Activated naive CD4-positive, alpha-beta T cell treated with anti-CD3 and anti-CD28 coated beads for 36 hours (primary cell): ENCODE results near the gene TNNI3K. TPM values are rescaled to one million over a fixed set of nuclear protein-coding genes. Genes with fewer than 3 reads are reported as not detected.

Source experiments
- CTCF ChIA-PET: fragments of 350-600 bp; sonication (Branson Sonifier 250); formaldehyde crosslinking; loops from one replicate; lab custom pipeline; 2021; ENCODE audit warnings: antibody characterized with exemption; lab: Charles Lee
- DNase-seq: peaks from one replicate; pipeline ENCODE4 v3.0.0-alpha.2; 2020
- H3K27ac Mint-ChIP-seq: one replicate; pipeline ENCODE4 v1.8.0; 2021; ENCODE audit warnings: mild to moderate bottlenecking, mixed read lengths
- H3K27me3 Mint-ChIP-seq: one replicate; pipeline ENCODE4 v1.8.0; 2021; ENCODE audit warnings: low read depth, mixed read lengths
- H3K36me3 Mint-ChIP-seq: one replicate; pipeline ENCODE4 v1.8.0; 2021; ENCODE audit warnings: low read depth, mixed read lengths
- H3K4me1 Mint-ChIP-seq: one replicate; pipeline ENCODE4 v1.8.0; 2021; ENCODE audit warnings: low read depth, mixed read lengths
- H3K4me3 Mint-ChIP-seq: one replicate; pipeline ENCODE4 v1.8.0; 2021; ENCODE audit warnings: mild to moderate bottlenecking, moderate library complexity, mixed read lengths
- H3K9me3 Mint-ChIP-seq: one replicate; pipeline ENCODE4 v1.8.0; 2021; ENCODE audit warnings: mixed read lengths
- intact Hi-C: fragments of 100-400 bp; cut with micrococcal nuclease; formaldehyde crosslinking; loops from one replicate; pipeline ENCODE4 v1.15.1; 2023
- total RNA-seq, 2 experiments: library from RNA; stranded (reverse); gene quantifications; one replicate each; pipeline ENCODE4 v1.2.3, GENCODE V29; 2021

The TNNI3K gene
- total RNA-seq, 2 experiments from 2014 or later = 0.40 TPM; not detected in 1

- H3K36me3 Mint-ChIP-seq = no peaks in the 10 kb centered on the region
- CTCF ChIA-PET = no interaction called here
- no peak overlapping the region for H3K4me3 Mint-ChIP-seq
- intact Hi-C loops = no loop called here
- no peak for DNase-seq
- H3K4me1 Mint-ChIP-seq = no peaks in the 10 kb centered on the region
- no peak overlapping the region for H3K27ac Mint-ChIP-seq
- no peaks in the 10 kb centered on the region for H3K9me3 Mint-ChIP-seq
- no peaks in the 10 kb centered on the region for H3K27me3 Mint-ChIP-seq
Observed at GRCh38 chr1:74430342-74430934, 195.3 kb downstream of the TNNI3K start.

- DNase-seq = no peak
- intact Hi-C loops = no loop called here
Observed at GRCh38 chr1:74431531-74431930, 196.3 kb downstream of the TNNI3K start.

GRCh38 chr1:74432325-74432724 is 197.1 kb downstream of the TNNI3K start:
- CTCF ChIA-PET = no interaction called here
- no peak for DNase-seq
- H3K4me3 Mint-ChIP-seq = no peak overlapping the region
- no peaks in the 10 kb centered on the region for H3K27me3 Mint-ChIP-seq
- H3K4me1 Mint-ChIP-seq = no peaks in the 10 kb centered on the region
- H3K9me3 Mint-ChIP-seq = no peaks in the 10 kb centered on the region
- intact Hi-C loops = no loop called here
- H3K36me3 Mint-ChIP-seq = no peaks in the 10 kb centered on the region
- no peak overlapping the region for H3K27ac Mint-ChIP-seq

More at GRCh38 chr1:74431531-74431930, 196.3 kb downstream of the TNNI3K start:
- no peaks in the 10 kb centered on the region for H3K27me3 Mint-ChIP-seq
- H3K4me1 Mint-ChIP-seq = no peaks in the 10 kb centered on the region
- no peak overlapping the region for H3K4me3 Mint-ChIP-seq
- no peaks in the 10 kb centered on the region for H3K36me3 Mint-ChIP-seq
- CTCF ChIA-PET = no interaction called here
- H3K27ac Mint-ChIP-seq = no peak overlapping the region
- no peaks in the 10 kb centered on the region for H3K9me3 Mint-ChIP-seq

DNA sequence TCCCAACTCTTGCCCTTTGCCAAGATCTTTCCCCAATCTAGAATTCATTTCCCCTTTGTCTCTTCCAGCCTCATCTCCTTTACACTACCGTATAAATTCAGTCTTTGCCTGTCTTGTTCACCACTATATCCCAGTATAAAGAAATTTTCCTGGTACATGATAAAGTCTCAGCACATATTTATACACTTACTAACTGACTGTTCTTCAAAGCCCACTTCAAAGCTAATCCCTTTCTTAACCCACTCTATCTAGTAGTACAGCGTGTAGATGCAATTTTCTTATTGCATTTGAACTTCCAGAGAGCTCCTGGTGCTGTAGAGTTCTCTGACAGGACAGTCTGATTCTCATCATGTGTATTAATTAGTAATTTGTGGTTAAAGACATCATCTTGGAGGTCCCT is 199.1 kb downstream of the TNNI3K start:
- intact Hi-C loops = no loop called here
- DNase-seq = no peak
- Mint-ChIP-seq H3K27ac (no peak overlapping the region), H3K4me3 (no peak overlapping the region), H3K9me3 (no peaks in the 10 kb centered on the region), H3K36me3 (no peaks in the 10 kb centered on the region), H3K4me1 (no peaks in the 10 kb centered on the region), H3K27me3 (no peaks in the 10 kb centered on the region)
- CTCF ChIA-PET = no interaction called here

- intact Hi-C loops = no loop called here
- H3K27ac Mint-ChIP-seq = no peak overlapping the region
- no peaks in the 10 kb centered on the region for H3K36me3 Mint-ChIP-seq
- H3K9me3 Mint-ChIP-seq = no peaks in the 10 kb centered on the region
- H3K27me3 Mint-ChIP-seq = no peaks in the 10 kb centered on the region
- no peak overlapping the region for H3K4me3 Mint-ChIP-seq
- H3K4me1 Mint-ChIP-seq = no peaks in the 10 kb centered on the region
- no peak for DNase-seq
- CTCF ChIA-PET = no interaction called here
Observed at GRCh38 chr1:74436078-74436477, 200.9 kb downstream of the TNNI3K start.

GRCh38 chr1:74437035-74437434 is 201.8 kb downstream of the TNNI3K start:
- Mint-ChIP-seq H3K4me1 (no peaks in the 10 kb centered on the region), H3K27me3 (no peaks in the 10 kb centered on the region), H3K36me3 (no peaks in the 10 kb centered on the region), H3K9me3 (no peaks in the 10 kb centered on the region), H3K4me3 (no peak overlapping the region), H3K27ac (no peak overlapping the region)
- DNase-seq = no peak
- intact Hi-C loops = no loop called here
- CTCF ChIA-PET = interaction anchor here (1.0 kb wide), 1 partner anchor 66 kb away, joined by 3 read pairs; no protein-coding TSS in a partner anchor

- Mint-ChIP-seq H3K27me3 (no peaks in the 10 kb centered on the region), H3K36me3 (peaks cover 1% of the 10 kb centered on the region)
Observed at GRCh38 chr1:74452035-74452434, 216.8 kb downstream of the TNNI3K start.

GRCh38 chr1:74453277-74453676 is 218.1 kb downstream of the TNNI3K start:
- Mint-ChIP-seq H3K36me3 (peaks cover 1% of the 10 kb centered on the region), H3K27ac (no peak overlapping the region), H3K27me3 (no peaks in the 10 kb centered on the region), H3K4me3 (no peak overlapping the region), H3K9me3 (peaks cover 3% of the 10 kb centered on the region), H3K4me1 (no peaks in the 10 kb centered on the region)
- no peak for DNase-seq
- intact Hi-C loops = no loop called here
- CTCF ChIA-PET = no interaction called here

More at GRCh38 chr1:74452035-74452434, 216.8 kb downstream of the TNNI3K start:
- intact Hi-C loops = no loop called here
- H3K4me3 Mint-ChIP-seq = no peak overlapping the region
- H3K27ac Mint-ChIP-seq = no peak overlapping the region
- no peaks in the 10 kb centered on the region for H3K4me1 Mint-ChIP-seq
- CTCF ChIA-PET = no interaction called here
- H3K9me3 Mint-ChIP-seq = peaks cover 3% of the 10 kb centered on the region
- DNase-seq = no peak

DNA sequence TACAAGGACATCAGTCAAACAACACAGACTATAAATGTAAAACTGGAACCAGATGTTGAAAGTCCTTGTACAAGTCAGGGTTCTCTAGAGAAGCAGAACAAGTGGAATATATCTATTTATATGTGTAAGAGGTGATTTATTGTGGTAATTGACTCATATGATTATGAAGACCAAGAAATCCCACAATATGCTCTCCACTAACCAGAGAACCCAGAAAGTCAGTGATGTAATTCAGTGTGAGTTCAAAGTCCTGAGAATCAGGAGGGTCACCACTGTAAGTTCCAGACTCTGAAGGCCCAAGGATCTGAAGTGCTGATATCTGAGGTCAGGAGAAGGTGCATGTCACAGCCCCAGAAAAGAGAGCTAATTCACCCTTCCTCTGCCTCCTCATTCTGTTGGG is 220.2 kb downstream of the TNNI3K start:
- Mint-ChIP-seq H3K27me3 (no peaks in the 10 kb centered on the region), H3K36me3 (peaks cover 1% of the 10 kb centered on the region), H3K4me1 (no peaks in the 10 kb centered on the region)

GRCh38 chr1:74457253-74457652 is 222.1 kb downstream of the TNNI3K start:
- intact Hi-C loops = no loop called here
- CTCF ChIA-PET = no interaction called here
- no peaks in the 10 kb centered on the region for H3K9me3 Mint-ChIP-seq
- no peak overlapping the region for H3K27ac Mint-ChIP-seq
- H3K4me3 Mint-ChIP-seq = no peak overlapping the region
- H3K27me3 Mint-ChIP-seq = no peaks in the 10 kb centered on the region
- no peaks in the 10 kb centered on the region for H3K4me1 Mint-ChIP-seq
- H3K36me3 Mint-ChIP-seq = no peaks in the 10 kb centered on the region
- DNase-seq = no peak

More for the DNA sequence above, 220.2 kb downstream of the TNNI3K start:
- H3K9me3 Mint-ChIP-seq = no peaks in the 10 kb centered on the region
- H3K4me3 Mint-ChIP-seq = no peak overlapping the region
- H3K27ac Mint-ChIP-seq = no peak overlapping the region
- CTCF ChIA-PET = no interaction called here
- DNase-seq = no peak
- intact Hi-C loops = no loop called here

GRCh38 chr1:74463333-74463988 is 228.3 kb downstream of the TNNI3K start:
- H3K4me3 Mint-ChIP-seq = no peak overlapping the region

GRCh38 chr1:74464037-74464436 is 228.8 kb downstream of the TNNI3K start:
- intact Hi-C loops = no loop called here
- Mint-ChIP-seq H3K4me3 (no peak overlapping the region), H3K27me3 (peaks cover 4% of the 10 kb centered on the region), H3K27ac (no peak overlapping the region), H3K4me1 (no peaks in the 10 kb centered on the region), H3K36me3 (no peaks in the 10 kb centered on the region), H3K9me3 (no peaks in the 10 kb centered on the region)
- no peak for DNase-seq
- CTCF ChIA-PET = no interaction called here

More at GRCh38 chr1:74463333-74463988, 228.3 kb downstream of the TNNI3K start:
- no peak for DNase-seq
- CTCF ChIA-PET = no interaction called here
- no peaks in the 10 kb centered on the region for H3K9me3 Mint-ChIP-seq
- intact Hi-C loops = no loop called here
- peaks cover 4% of the 10 kb centered on the region for H3K27me3 Mint-ChIP-seq
- no peak overlapping the region for H3K27ac Mint-ChIP-seq
- no peaks in the 10 kb centered on the region for H3K4me1 Mint-ChIP-seq
- H3K36me3 Mint-ChIP-seq = no peaks in the 10 kb centered on the region

DNA sequence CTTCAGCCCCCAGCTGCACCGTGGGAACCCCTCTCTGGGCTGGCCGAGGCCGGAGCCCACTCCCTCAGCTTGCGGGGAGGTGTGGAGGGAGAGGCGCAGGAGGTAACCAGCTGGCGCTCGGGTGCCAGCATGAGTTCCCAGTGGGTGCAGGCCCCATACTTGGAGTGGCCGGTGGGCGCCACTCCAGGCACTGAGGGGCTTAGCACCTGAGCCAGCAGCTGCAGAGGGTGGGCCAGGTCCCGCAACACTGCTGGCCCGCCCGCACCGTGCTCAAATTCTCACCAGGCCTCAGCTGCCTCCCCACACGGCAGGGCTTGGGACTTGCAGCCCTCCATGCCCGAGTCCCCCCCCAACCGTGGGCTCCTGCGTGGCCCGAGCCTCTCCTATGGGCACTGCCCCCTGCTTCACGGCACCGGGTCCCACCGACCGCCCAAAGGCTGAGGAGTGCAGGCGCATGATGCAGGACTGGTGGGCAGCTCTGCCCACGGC is 230.1 kb downstream of the TNNI3K start:
- H3K4me3 Mint-ChIP-seq = no peak overlapping the region
- CTCF ChIA-PET = no interaction called here
- intact Hi-C loops = loop anchor here (5.0 kb wide), 1 partner anchor 623 kb away; no protein-coding TSS in a partner anchor

More for the DNA sequence above, 230.1 kb downstream of the TNNI3K start:
- no peaks in the 10 kb centered on the region for H3K36me3 Mint-ChIP-seq
- H3K9me3 Mint-ChIP-seq = no peaks in the 10 kb centered on the region
- no peak for DNase-seq
- peaks cover 4% of the 10 kb centered on the region for H3K27me3 Mint-ChIP-seq
- no peaks in the 10 kb centered on the region for H3K4me1 Mint-ChIP-seq
- H3K27ac Mint-ChIP-seq = no peak overlapping the region
